Type B pancreatic cell (in vitro differentiated cells): ENCODE data around the gene RNPS1. TPM values are rescaled to one million over a fixed set of nuclear protein-coding genes. Genes with fewer than 3 reads are reported as not detected.

Experiments used
- DNase-seq: peaks from one replicate; pipeline ENCODE4 v3.0.0; 2021; ENCODE audit warnings: mixed read lengths; ENCODE audit not compliant: unreplicated experiment; ENCODE audit errors: extremely low spot score
- H3K27ac Mint-ChIP-seq: 2 replicates; pipeline ENCODE4 v1.8.0; 2021; ENCODE audit warnings: mild to moderate bottlenecking, mixed read lengths
- H3K27me3 Mint-ChIP-seq: 2 replicates; pipeline ENCODE4 v1.8.0; 2021; ENCODE audit warnings: mixed read lengths
- H3K36me3 Mint-ChIP-seq: 2 replicates; pipeline ENCODE4 v1.8.0; 2021; ENCODE audit warnings: mixed read lengths
- H3K4me1 Mint-ChIP-seq: one replicate; pipeline ENCODE4 v1.8.0; 2021; ENCODE audit warnings: mixed read lengths; ENCODE audit not compliant: unreplicated experiment
- H3K4me3 Mint-ChIP-seq: 2 replicates; pipeline ENCODE4 v1.8.0; 2021; ENCODE audit warnings: mild to moderate bottlenecking, mixed read lengths
- H3K9me3 Mint-ChIP-seq: 2 replicates; pipeline ENCODE4 v1.8.0; 2021; ENCODE audit warnings: mixed read lengths
- CTCF ChIP-seq: fragments of 200-600 bp; sonication (generic); conservative IDR thresholded peaks from 2 replicates; pipeline ENCODE4 v1.5.0; 2021; ENCODE audit warnings: antibody characterized with exemption, mild to moderate bottlenecking
- microRNA-seq: library from miRNA; unstranded; fragments of <30 nt; microRNA quantifications from one replicate; pipeline ENCODE4, GENCODE V29; 2020
- total RNA-seq: library from RNA; stranded (reverse); gene quantifications from 2 replicates; pipeline ENCODE4 v1.2.1, GENCODE V29; 2021; ENCODE audit warnings: low replicate concordance

Gene RNPS1
- total RNA-seq, 1 donor from 2014 or later, result 241 TPM

DNA sequence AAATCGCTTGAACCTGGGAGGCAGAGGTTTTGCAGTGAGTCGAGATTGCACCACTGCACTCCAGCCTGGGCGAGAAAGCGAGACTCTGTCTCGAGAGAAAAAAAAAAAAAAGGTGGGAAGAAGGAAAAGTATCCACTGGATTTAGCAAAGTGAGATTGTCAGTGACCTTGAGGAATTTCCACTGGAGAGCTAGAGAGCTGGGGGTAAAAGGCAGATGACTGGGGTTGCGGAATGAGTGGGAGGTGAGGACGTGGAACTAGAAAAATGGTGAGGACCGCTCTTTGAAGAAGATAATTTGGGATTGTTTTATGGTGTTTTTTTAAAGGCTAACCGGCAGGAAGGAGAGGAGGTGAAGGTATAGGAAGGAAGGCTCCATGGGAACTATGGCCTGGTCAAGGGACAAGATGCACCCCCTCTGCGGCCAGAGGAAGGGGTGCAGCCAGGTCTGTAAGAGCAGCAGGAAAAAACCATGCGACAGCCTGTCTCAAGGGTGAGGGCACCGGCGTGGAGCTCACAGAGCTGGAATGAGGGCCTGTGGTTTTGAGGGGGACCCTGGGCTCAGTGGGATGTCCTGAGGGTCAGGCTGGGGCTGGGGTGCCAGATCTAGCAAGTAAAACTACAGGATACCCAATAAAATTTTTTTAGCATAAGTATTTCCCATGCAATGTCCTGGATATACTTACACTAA, 63.4 kb downstream of the RNPS1 start:
- H3K36me3 Mint-ChIP-seq, result peaks cover 4% of the 10 kb centered on the region
- no peaks in the 10 kb centered on the region for H3K9me3 Mint-ChIP-seq
- no peak for TF ChIP-seq CTCF
- peak overlapping the region; percentile 46 for H3K27ac Mint-ChIP-seq
- peaks cover 14% of the 10 kb centered on the region for H3K4me1 Mint-ChIP-seq
- DNase-seq, result no peak
- peak overlapping the region; percentile 83 for H3K4me3 Mint-ChIP-seq
- H3K27me3 Mint-ChIP-seq, result peaks cover 17% of the 10 kb centered on the region

Small RNAs within 50 kb of the gene (microRNA-seq; reads per million reads assigned to microRNA genes)
- gene MIR3677 (not detected), gene MIR4717 (not detected)

Other genes starting within 250 kb of the RNPS1 start
- gene NPW, start 248.3 kb downstream of the RNPS1 start, total RNA-seq, result 3.9 and 4.7 TPM in 2 replicates
- 23.3 and 23.4 TPM in 2 replicates for gene NHERF2, start 241.2 kb downstream of the RNPS1 start, total RNA-seq
- 18.1 and 37.6 TPM in 2 replicates for gene NTHL1, start 220.3 kb downstream of the RNPS1 start, total RNA-seq
- 131 and 208 TPM in 2 replicates for gene TSC2, start 220.1 kb downstream of the RNPS1 start, total RNA-seq
- gene PKD1, start 132.2 kb downstream of the RNPS1 start, total RNA-seq, result 76.2 and 131 TPM in 2 replicates
- 7.4 and 9.9 TPM in 2 replicates for gene RAB26, start 119.5 kb downstream of the RNPS1 start, total RNA-seq
- 71.0 and 81.6 TPM in 2 replicates for gene TRAF7, start 112.3 kb downstream of the RNPS1 start, total RNA-seq
- 2.7 and 6.3 TPM in 2 replicates for gene CASKIN1, start 71.5 kb downstream of the RNPS1 start, total RNA-seq
- 44.9 and 56.8 TPM in 2 replicates for gene MLST8, start 62.7 kb downstream of the RNPS1 start, total RNA-seq
- 8.7 and 16.6 TPM in 2 replicates for gene BRICD5, start 57.3 kb downstream of the RNPS1 start, total RNA-seq
- 16.2 and 25.5 TPM in 2 replicates for gene PGP, start 53.3 kb downstream of the RNPS1 start, total RNA-seq
- 24.9 and 30.4 TPM in 2 replicates for gene E4F1, start 44.5 kb downstream of the RNPS1 start, total RNA-seq
- 0.57 and 2.6 TPM in 2 replicates for gene DNASE1L2, start 31.7 kb downstream of the RNPS1 start, total RNA-seq
- 72.7 and 89.7 TPM in 2 replicates for gene ECI1, start 16.5 kb downstream of the RNPS1 start, total RNA-seq
- gene ABCA3, start 72.6 kb upstream of the RNPS1 start, total RNA-seq, result 10.5 and 12.5 TPM in 2 replicates
- gene CCNF, start 161.3 kb upstream of the RNPS1 start, total RNA-seq, result 15.5 and 36.0 TPM in 2 replicates
- 10.5 and 31.6 TPM in 2 replicates for gene TEDC2, start 192.0 kb upstream of the RNPS1 start, total RNA-seq
- gene NTN3, start 203.2 kb upstream of the RNPS1 start, total RNA-seq, result 1.2 and 4.5 TPM in 2 replicates
- gene TBC1D24, start 207.0 kb upstream of the RNPS1 start, total RNA-seq, result 15.6 and 22.1 TPM in 2 replicates
- 155 and 223 TPM in 2 replicates for gene ATP6V0C, start 245.8 kb upstream of the RNPS1 start, total RNA-seq